GM12878 (cell line): ENCODE results near the gene ELOVL4. TPM values are rescaled to one million over a fixed set of nuclear protein-coding genes. Genes with fewer than 3 reads are reported as not detected.

ENCODE experiments used
- ATAC-seq: fragments of 200-7000 bp; cut with Tn5 transposase; 3 replicates; pipeline ENCODE4 v1.9.1; 2020; ENCODE audit warnings: mild to moderate bottlenecking, moderate library complexity
- BruUV-seq: library from RNA; stranded (reverse); fragments of 400-500 nt; replicated peaks from 2 replicates; lab custom pipeline; 2021; lab: Mats Ljungman, UMichigan
- CTCF ChIA-PET: fragments of 300-600 bp; sonication (Branson Sonifier 250); formaldehyde crosslinking; extraction: SDS; loops from one replicate; lab custom pipeline; 2021; ENCODE audit warnings: inconsistent platforms; lab: Yijun Ruan, JAX
- POLR2A ChIA-PET: fragments of 350-600 bp; formaldehyde crosslinking; extraction: SDS; loops from one replicate; lab custom pipeline; 2021; ENCODE audit warnings: inconsistent platforms; lab: Charles Lee
- RAD21 ChIA-PET: fragments of 300-600 bp; sonication (Branson Sonifier 250); formaldehyde crosslinking; loops from one replicate; lab custom pipeline; 2023; ENCODE audit warnings: antibody characterized with exemption; ENCODE audit not compliant: unreplicated experiment; lab: Charles Lee
- SMC1A ChIA-PET: fragments of 300-600 bp; sonication (Branson Sonifier 250); formaldehyde crosslinking; loops from one replicate; lab custom pipeline; 2023; ENCODE audit not compliant: unreplicated experiment, uncharacterized antibody; lab: Charles Lee
- DNase-seq: peaks from one replicate; pipeline ENCODE4 v3.0.0-alpha.2; 2011; ENCODE audit warnings: low read depth, low spot score
- FAIRE-seq: peaks from 3 replicates; lab custom pipeline; 2011; peaks lifted over from hg19 to GRCh38; lab: Jason Lieb, UNC
- H2AFZ ChIP-seq: 2 replicates; pipeline ENCODE4 v1.6.0; 2011; ENCODE audit warnings: low read depth, low read length, control low read depth; ENCODE audit not compliant: control insufficient read depth
- H3K27ac ChIP-seq: 2 replicates; pipeline ENCODE4 v1.5.1; 2011; ENCODE audit warnings: control low read depth; ENCODE audit not compliant: control insufficient read depth, insufficient read depth
- H3K27me3 ChIP-seq, 2 experiments: replicated peaks in 1 of 2; 2 replicates each; pipeline versions ENCODE4 v1.6.0 to v1.6.1; 2011; ENCODE audit warnings: low read length in 1 of 2; ENCODE audit not compliant: control insufficient read depth in 2 of 2, insufficient read depth in 2 of 2
- H3K36me3 ChIP-seq, 2 experiments: 2 replicates each; pipeline ENCODE4 v1.5.1; 2011; ENCODE audit warnings: low read length in 1 of 2; ENCODE audit not compliant: control insufficient read depth in 2 of 2, insufficient read depth in 2 of 2
- H3K4me1 ChIP-seq: 2 replicates; pipeline ENCODE4 v1.6.1; 2011; ENCODE audit warnings: mild to moderate bottlenecking, low read length, moderate library complexity, mixed read lengths; ENCODE audit not compliant: control insufficient read depth, insufficient read depth
- H3K4me2 ChIP-seq: 2 replicates; pipeline ENCODE4 v1.6.0; 2011; ENCODE audit warnings: control low read depth; ENCODE audit not compliant: control insufficient read depth, insufficient read depth
- H3K4me3 ChIP-seq: fragments of 200-600 bp; sonication (generic); 2 replicates; pipeline ENCODE4 v1.5.1; 2016
- H3K79me2 ChIP-seq: 2 replicates; pipeline ENCODE4 v1.6.0; 2011; ENCODE audit warnings: low read length; ENCODE audit not compliant: control insufficient read depth, insufficient read depth
- H3K9ac ChIP-seq: 2 replicates; pipeline ENCODE4 v1.8.0; 2011; ENCODE audit warnings: low read length, control low read depth, mixed read lengths; ENCODE audit not compliant: control insufficient read depth, insufficient read depth
- H3K9me3 ChIP-seq: replicated peaks from 3 replicates; pipeline ENCODE4 v1.5.1; 2011; ENCODE audit warnings: mild to moderate bottlenecking, low read length; ENCODE audit not compliant: control insufficient read depth, insufficient read depth
- H4K20me1 ChIP-seq: 2 replicates; pipeline ENCODE4 v1.6.0; 2011; ENCODE audit not compliant: control insufficient read depth, insufficient read depth
- CBFB ChIP-seq: IDR thresholded peaks from 2 replicates; pipeline ENCODE4 v1.6.1; 2016; ENCODE audit warnings: antibody characterized with exemption, low read depth
- HDGF ChIP-seq: fragments of 450-650 bp; IDR thresholded peaks from 2 replicates; pipeline ENCODE4 v1.6.1; 2016; ENCODE audit warnings: antibody characterized with exemption
- KAT2A ChIP-seq: conservative IDR thresholded peaks from 2 replicates; pipeline ENCODE4 v1.6.1; 2011; ENCODE audit warnings: low read depth, low read length; ENCODE audit not compliant: control insufficient read depth
- NRF1 ChIP-seq: conservative IDR thresholded peaks from 2 replicates; pipeline ENCODE4 v1.6.1; 2011; ENCODE audit warnings: mild to moderate bottlenecking, low read depth, low read length, improper control_type of control experiment
- SMAD1 ChIP-seq: fragments of 450-650 bp; IDR thresholded peaks from 2 replicates; pipeline ENCODE4 v1.6.1; 2018; ENCODE audit warnings: mild to moderate bottlenecking, low read depth; ENCODE audit not compliant: partially characterized antibody
- SUPT20H ChIP-seq: IDR thresholded peaks from 2 replicates; pipeline ENCODE4 v1.6.1; 2011; ENCODE audit warnings: low read depth, mild to moderate bottlenecking, low read length, moderate library complexity, borderline replicate concordance; ENCODE audit not compliant: control insufficient read depth
- ZNF274 ChIP-seq: IDR thresholded peaks from one replicate; pipeline ENCODE4 v1.8.0; 2011; ENCODE audit not compliant: insufficient read length, insufficient read depth
- WGBS: methylation state at CpG from one replicate; pipeline ENCODE4 v1.1.6; 2016; ENCODE audit warnings: low lambda C conversion rate; ENCODE audit not compliant: insufficient replicate concordance, insufficient coverage; ENCODE audit errors: missing lambda C conversion rate; 5-methylcytosine and 5-hydroxymethylcytosine counted together
- in situ Hi-C: fragments of 300-500 bp; cut with MboI; formaldehyde crosslinking; loops from 9 replicates; pipeline ENCODE4 v1.14.3; 2018; ENCODE audit warnings: mixed read lengths
- intact Hi-C: fragments of 100-400 bp; cut with micrococcal nuclease; formaldehyde crosslinking; loops from one replicate; pipeline ENCODE4 v1.14.2; 2022; ENCODE audit not compliant: unreplicated experiment
- polyA plus RNA-seq, 11 experiments: library from polyadenylated mRNA; depleted of rRNA in 4 of 11; unstranded in 6 of 11; stranded (reverse) in 5 of 11; fragments of >200 nt; fragmentation: Nextera tagmentation in 4 of 11; fragmentation: Illumina TruSeq in 1 of 11; extraction: Ambion mirVana in 4 of 11; extraction: Trizol in 1 of 11; gene quantifications; 1 replicate in 1 of 11; 2 replicates in 10 of 11; pipeline versions ENCODE4 v1.2.1 to v1.2.3, GENCODE V29; 2011 to 2016; ENCODE audit warnings: inconsistent platforms in 2 of 11, missing spikeins in 2 of 11, low read depth in 1 of 11
- total RNA-seq, 4 experiments: library from RNA; depleted of rRNA in 3 of 4; stranded (reverse); fragments of >200 nt in 3 of 4; fragmentation: Illumina TruSeq in 1 of 4; extraction: Trizol in 1 of 4; gene quantifications; 2 replicates each; pipeline versions ENCODE4 v1.2.1 to v1.2.3, GENCODE V29; 2013 to 2021
- TF ChIP-seq, protein P1 (sequence below): fragments of 450-650 bp; formaldehyde crosslinking; IDR thresholded peaks from 2 replicates; pipeline ENCODE4 v1.4.0; 2022; ENCODE audit warnings: mild to moderate bottlenecking, moderate library complexity
- TF ChIP-seq, protein P2 (sequence below): fragments of 450-650 bp; IDR thresholded peaks from 2 replicates; pipeline ENCODE4 v1.6.1; 2016; ENCODE audit warnings: mild to moderate bottlenecking
- TF ChIP-seq, protein P3 (sequence below): fragments of 150-350 bp; IDR thresholded peaks from 2 replicates; pipeline ENCODE4 v1.6.1; 2016; ENCODE audit warnings: low read depth, low read length

The ELOVL4 gene
- total and polyA plus RNA-seq, 10 of the 15 experiments (the other 5 are each of a cell fraction or from before 2014, with no cell fraction given): 0.03 to 0.15 (median 0.08) TPM; not detected in 7

DNA sequence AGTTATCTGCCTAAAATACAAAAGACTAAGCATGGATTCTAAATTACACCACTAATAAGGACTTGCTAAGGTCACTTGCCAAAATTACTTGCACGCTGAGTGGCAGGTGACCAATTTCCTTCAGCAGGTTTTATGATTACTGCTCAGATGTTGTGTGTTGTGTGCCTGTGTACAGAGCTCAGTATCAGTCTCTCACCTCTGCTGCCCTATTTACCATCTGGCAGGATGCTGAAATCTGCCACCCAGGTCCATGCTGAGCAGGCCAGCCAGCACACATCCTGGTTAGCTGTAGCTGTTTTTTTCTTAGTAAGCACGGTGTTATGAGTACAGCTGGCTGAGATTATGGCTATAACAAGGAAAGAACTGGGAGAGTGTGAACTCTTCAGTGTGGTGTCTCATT is 34.0 kb downstream of the ELOVL4 start:
- in situ Hi-C loops: no loop called here
- no TSS peak for BruUV-seq
- no peak overlapping the region for H3K4me2 ChIP-seq
- intact Hi-C loops: no loop called here
- ATAC-seq: no peak
- 35% methylated on average over 2 of the region's 2 CpGs for WGBS
- TF ChIP-seq KAT2A (no peak), ZNF274 (no peak), SMAD1 (no peak), NRF1 (no peak), SUPT20H (no peak), CBFB (no peak), HDGF (no peak)
- TF ChIP-seq, protein P1, sequence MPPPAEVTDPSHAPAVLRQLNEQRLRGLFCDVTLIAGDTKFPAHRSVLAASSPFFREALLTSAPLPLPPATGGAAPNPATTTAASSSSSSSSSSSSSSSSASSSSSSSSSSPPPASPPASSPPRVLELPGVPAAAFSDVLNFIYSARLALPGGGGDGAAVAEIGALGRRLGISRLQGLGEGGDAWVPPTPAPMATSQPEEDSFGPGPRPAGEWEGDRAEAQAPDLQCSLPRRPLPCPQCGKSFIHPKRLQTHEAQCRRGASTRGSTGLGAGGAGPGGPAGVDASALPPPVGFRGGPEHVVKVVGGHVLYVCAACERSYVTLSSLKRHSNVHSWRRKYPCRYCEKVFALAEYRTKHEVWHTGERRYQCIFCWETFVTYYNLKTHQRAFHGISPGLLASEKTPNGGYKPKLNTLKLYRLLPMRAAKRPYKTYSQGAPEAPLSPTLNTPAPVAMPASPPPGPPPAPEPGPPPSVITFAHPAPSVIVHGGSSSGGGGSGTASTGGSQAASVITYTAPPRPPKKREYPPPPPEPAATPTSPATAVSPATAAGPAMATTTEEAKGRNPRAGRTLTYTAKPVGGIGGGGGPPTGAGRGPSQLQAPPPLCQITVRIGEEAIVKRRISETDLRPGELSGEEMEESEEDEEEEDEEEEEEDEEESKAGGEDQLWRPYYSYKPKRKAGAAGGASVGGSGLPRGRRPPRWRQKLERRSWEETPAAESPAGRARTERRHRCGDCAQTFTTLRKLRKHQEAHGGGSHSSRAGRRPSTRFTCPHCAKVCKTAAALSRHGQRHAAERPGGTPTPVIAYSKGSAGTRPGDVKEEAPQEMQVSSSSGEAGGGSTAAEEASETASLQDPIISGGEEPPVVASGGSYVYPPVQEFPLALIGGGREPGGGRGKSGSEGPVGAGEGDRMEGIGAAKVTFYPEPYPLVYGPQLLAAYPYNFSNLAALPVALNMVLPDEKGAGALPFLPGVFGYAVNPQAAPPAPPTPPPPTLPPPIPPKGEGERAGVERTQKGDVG (CRISPR knock-in tag): no peak
- TF ChIP-seq, protein P2, sequence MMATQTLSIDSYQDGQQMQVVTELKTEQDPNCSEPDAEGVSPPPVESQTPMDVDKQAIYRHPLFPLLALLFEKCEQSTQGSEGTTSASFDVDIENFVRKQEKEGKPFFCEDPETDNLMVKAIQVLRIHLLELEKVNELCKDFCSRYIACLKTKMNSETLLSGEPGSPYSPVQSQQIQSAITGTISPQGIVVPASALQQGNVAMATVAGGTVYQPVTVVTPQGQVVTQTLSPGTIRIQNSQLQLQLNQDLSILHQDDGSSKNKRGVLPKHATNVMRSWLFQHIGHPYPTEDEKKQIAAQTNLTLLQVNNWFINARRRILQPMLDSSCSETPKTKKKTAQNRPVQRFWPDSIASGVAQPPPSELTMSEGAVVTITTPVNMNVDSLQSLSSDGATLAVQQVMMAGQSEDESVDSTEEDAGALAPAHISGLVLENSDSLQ: no peak
- TF ChIP-seq, protein P3, sequence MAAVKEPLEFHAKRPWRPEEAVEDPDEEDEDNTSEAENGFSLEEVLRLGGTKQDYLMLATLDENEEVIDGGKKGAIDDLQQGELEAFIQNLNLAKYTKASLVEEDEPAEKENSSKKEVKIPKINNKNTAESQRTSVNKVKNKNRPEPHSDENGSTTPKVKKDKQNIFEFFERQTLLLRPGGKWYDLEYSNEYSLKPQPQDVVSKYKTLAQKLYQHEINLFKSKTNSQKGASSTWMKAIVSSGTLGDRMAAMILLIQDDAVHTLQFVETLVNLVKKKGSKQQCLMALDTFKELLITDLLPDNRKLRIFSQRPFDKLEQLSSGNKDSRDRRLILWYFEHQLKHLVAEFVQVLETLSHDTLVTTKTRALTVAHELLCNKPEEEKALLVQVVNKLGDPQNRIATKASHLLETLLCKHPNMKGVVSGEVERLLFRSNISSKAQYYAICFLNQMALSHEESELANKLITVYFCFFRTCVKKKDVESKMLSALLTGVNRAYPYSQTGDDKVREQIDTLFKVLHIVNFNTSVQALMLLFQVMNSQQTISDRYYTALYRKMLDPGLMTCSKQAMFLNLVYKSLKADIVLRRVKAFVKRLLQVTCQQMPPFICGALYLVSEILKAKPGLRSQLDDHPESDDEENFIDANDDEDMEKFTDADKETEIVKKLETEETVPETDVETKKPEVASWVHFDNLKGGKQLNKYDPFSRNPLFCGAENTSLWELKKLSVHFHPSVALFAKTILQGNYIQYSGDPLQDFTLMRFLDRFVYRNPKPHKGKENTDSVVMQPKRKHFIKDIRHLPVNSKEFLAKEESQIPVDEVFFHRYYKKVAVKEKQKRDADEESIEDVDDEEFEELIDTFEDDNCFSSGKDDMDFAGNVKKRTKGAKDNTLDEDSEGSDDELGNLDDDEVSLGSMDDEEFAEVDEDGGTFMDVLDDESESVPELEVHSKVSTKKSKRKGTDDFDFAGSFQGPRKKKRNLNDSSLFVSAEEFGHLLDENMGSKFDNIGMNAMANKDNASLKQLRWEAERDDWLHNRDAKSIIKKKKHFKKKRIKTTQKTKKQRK: no peak
- TF ChIP-seq, all 136 proteins: peak for 0
- Histone ChIP-seq H3K9me3 (no peaks in the 10 kb centered on the region), H3K4me3 (no peak overlapping the region), H3K27ac (no peak overlapping the region), H3K4me1 (no peaks in the 10 kb centered on the region), H3K9ac (no peak overlapping the region), H3K27me3 (no peaks in the 10 kb centered on the region), H3K36me3 (no peaks in the 10 kb centered on the region), H3K79me2 (no peaks in the 10 kb centered on the region), H4K20me1 (no peaks in the 10 kb centered on the region), H2AFZ (no peak overlapping the region)
- RAD21 ChIA-PET: no interaction called here
- POLR2A ChIA-PET: no interaction called here
- FAIRE-seq (no peak), DNase-seq (no peak)
- SMC1A ChIA-PET: interaction anchor here (1.8 kb wide), 1 partner anchor 24 kb away, joined by 5 read pairs; no protein-coding TSS in a partner anchor
- CTCF ChIA-PET: interaction anchor here (1.4 kb wide), 1 partner anchor 45 kb away, joined by 3 read pairs; no protein-coding TSS in a partner anchor
